Activated naive CD4-positive, alpha-beta T cell treated with anti-CD3 and anti-CD28 coated beads, Interleukin-2, amount 50 U/mL, for 16 hours (primary cell): Measurements from ENCODE around the gene PPP3CB.
"Not testable (repeated sequence)": the region's sequence is repeated elsewhere in the genome, so short reads cannot be mapped to it uniquely, and the experiment has no call there.

Experiments used
- DNase-seq: peaks from one replicate; pipeline ENCODE4 v3.0.0-alpha.2; 2020

Gene PPP3CB

GRCh38 chr10:73413528-73414229, 82.1 kb downstream of the PPP3CB start, which contains the start of gene ANXA7:
Gene ANXA7, minus strand, starts transcription at chr10:73414058. Its CDS starts 13,202 bp downstream, at chr10:73400856.
- peak; percentile 97 for DNase-seq

GRCh38 chr10:73413108-73413527, 82.7 kb downstream of the PPP3CB start:
- peak; percentile 44 for DNase-seq

DNA sequence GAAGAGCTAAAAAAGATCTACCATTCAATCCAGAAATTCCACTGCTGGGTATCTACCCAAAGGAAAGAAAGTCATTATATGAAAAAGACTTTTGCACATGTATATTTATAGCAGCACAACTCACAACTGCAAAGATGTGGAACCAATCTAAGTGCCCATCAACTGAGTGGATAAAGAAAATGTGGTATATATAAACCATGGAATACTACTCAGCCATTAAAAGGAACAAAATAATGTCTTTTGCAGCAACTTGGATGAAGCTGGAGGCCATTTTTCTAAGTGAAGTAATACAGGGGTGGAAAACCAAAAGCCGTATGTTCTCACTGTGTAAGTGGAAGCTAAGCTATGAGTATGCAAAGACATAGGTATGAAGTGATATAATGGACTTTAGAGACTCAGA, 84.9 kb downstream of the PPP3CB start:
- DNase-seq: no peak

GRCh38 chr10:73408978-73409521, 86.8 kb downstream of the PPP3CB start:
- no peak for DNase-seq

DNA sequence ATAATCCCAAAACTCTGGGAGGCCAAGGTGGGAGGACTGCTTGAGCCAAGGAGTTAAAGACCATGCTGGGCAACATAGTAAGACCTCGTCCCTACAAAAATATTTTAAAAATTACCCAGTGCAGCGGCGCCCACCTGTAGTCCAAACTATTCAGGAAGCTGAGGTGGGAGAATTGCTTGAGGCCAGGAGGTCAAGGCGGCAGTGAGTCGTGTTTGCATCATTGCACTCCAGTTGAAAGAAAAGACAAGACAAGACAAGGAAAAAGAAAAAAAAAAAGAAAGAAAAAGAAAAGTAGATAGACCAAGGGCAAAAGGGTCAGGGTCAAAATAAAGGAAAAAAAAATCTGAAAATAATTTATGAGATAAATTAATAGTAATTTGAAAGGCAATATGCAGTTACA, 87.8 kb downstream of the PPP3CB start:
- DNase-seq: no peak

DNA sequence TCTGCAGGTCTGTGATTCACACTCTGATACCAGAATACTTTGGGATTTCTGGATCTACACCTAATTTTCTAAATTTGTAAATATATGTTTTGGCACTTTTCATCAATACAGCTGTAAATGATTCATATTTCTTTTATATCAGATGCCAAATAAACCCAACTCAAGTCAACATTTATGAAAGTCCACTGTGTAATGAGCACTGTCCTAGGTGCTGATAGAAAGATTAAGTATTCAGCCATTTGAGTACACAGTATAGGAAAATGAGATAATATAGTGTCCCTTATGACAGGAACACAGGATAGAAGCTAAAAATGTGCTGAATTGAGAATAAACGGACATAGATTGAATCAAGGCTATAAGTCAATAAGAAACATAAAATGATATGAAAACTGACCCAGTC, 88.3 kb downstream of the PPP3CB start:
- DNase-seq: no peak

DNA sequence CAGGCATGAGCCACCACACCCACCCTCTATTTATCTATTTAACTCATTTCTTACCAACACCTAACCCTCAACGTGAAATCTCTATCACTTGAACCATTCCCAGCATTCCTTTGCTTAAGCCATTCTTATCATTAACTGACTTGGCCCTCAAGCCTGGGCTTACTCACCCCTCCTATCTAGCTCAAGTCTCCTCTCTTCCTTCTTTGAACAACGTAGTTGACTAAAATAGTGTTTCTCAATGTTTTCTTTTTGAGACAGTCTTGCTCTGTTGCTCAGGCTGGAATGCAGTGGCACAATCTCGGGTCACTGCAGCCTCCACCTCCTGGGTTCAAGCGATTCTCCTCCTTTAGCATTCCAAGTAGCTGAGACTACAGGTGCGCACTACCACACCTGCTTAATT, 89.0 kb downstream of the PPP3CB start:
- no peak for DNase-seq

DNA sequence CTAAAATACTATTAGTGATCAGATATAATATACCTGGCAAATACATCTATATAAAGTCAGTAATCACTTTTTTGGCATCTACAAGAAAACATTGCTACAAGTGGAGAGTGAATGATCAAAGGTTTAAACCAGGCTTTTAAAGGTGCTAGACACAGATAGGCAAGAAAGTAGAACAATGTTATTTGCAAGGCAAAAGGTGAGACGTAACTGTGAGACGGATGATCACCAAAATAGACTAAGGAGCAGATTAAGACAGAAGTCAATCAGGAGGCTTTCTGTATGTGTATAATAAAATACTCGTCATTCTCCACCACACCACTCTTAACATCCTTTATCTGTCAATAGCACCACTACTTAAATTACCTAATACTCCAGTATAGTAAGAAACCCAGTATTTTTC, 90.3 kb downstream of the PPP3CB start:
- DNase-seq: no peak

DNA sequence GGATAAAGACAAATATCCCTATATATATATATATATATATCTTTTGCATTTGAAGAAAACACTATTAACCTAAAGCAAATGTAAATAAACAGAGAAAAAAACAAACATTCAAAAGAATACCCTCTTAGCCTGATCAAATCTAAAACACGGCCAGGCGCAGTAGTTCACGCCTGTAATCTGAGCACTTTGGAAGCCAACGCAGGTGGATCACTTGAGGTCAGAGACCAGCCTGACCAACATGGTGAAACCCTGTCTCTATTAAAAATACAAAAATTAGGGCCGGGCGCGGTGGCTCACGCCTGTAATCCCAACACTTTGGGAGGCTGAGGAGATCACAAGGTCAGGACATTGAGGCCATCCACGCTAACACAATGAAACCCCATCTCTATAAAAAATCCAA, 91.1 kb downstream of the PPP3CB start:
- no peak for DNase-seq

GRCh38 chr10:73401636-73402035, 94.2 kb downstream of the PPP3CB start:
- no peak for DNase-seq

DNA sequence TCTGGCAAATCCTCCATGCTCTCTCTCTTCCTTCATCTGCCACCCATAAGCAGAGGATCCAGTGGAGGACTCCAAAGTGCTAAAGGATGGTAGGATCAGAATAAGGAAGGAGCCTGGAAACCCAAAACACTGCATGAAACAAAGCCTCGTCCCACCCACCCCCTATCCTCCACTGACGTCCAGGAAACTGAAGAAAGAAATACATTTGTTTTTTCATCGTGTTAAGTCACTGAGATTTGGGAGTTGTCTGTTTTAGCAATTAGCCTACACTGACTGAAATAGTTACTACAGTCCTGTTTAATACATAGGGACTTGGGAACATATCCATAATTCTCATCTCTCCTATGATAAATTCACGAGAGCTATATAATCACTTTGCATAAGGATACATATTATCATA, 96.8 kb downstream of the PPP3CB start:
- no peak for DNase-seq

DNA sequence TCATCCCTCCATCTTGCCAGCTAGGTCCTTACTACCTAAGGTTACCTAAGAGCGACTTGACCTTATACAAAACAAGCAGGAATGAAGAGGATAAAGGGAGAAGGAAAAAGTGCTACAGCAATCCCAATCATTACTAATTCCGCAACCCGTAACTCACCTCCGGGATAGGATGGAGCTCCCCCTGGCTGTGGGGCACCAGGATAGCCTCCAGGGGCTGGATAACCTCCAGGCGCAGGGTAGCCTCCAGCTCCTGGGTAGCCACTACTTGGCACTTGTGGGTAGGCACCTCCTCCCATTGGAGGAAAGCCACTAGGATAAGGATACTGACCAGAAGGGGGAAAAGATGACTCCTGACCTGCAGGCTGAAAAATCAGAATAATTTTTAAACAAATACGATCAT, 97.8 kb downstream of the PPP3CB start:
- DNase-seq: no peak

DNA sequence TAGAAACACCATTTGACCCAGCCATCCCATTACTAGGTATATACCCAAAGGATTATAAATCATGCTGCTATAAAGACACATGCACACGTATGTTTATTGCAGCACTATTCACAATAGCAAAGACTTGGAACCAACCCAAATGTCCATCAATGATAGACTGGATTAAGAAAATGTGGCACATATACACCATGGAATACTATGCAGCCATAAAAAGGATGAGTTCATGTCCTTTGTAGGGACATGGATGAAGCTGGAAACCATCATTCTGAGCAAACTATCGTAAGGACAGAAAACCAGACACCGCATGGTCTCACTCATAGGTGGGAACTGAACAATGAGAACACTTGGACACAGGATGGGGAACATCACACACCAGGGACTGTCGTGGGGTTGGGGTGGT, 101.5 kb downstream of the PPP3CB start:
- not testable (repeated sequence) for DNase-seq

GRCh38 chr10:73388228-73388627, 107.6 kb downstream of the PPP3CB start:
- DNase-seq: no peak

- DNase-seq: no peak
These were observed 109.2 kb downstream of the PPP3CB start for GRCh38 chr10:73386583-73386982.
